Measurements from ENCODE around the gene PHYKPL. TPM values are rescaled to one million over a fixed set of nuclear protein-coding genes. Genes with fewer than 3 reads are reported as not detected.

The PHYKPL gene
- total and polyA plus RNA-seq, 2 of the 13 experiments (the other 11 are each of a cell fraction or from before 2014, with no cell fraction given) = 18.0 to 78.6 TPM

DNA sequence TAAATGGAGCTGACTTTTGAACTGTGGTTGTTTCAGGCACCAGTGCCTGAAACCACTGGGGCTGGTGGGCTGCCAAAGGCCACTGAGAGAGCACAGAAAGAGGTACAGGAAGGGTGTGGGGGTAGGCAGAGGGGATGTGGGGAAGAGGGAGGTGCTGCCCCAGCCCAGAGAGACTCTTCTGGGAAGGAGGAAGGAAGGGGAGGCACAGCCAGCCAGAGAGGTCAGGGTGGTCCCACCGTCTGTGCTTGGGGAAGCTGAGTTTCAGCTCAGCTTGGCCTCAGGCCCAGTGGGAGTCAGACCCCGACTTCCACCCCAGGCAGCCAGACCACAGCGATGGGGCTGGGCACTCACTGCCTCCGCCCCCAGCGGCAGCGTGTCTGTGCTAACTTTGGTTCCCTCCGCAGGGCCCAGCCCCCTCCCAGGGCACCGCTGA is 8.6 kb upstream of the PHYKPL start:
- no peaks in the 10 kb centered on the region for H4K20me1 ChIP-seq (ENCODE audit: insufficient read depth, low read length)
- H3K4me2 ChIP-seq (ENCODE audit: low read depth, low read length) = no peak overlapping the region
- peaks cover 32% of the 10 kb centered on the region for H3K4me1 ChIP-seq (ENCODE audit: insufficient read depth, low read length)
- no peak for FAIRE-seq
- no peak for ATAC-seq
- H3K79me2 ChIP-seq (ENCODE audit: insufficient read depth, low read length) = no peaks in the 10 kb centered on the region
- no peak overlapping the region for H3K9ac ChIP-seq (ENCODE audit: insufficient read depth, low read depth, low read length)
- H2AFZ ChIP-seq (ENCODE audit: low read length) = no peak overlapping the region
- H3K27me3 ChIP-seq (ENCODE audit: control insufficient read depth in 1 of 2, insufficient read depth in 2 of 2, low read length in 2 of 2) = peaks cover 0 to 5% of the 10 kb centered on the region in 2 experiments; a peak in 3 of 5 replicates
- TF ChIP-seq MBD4 (IDR thresholded peaks at IDR 0.05; ENCODE audit: borderline replicate concordance, low read length) = no peak
- TF ChIP-seq, protein P1, sequence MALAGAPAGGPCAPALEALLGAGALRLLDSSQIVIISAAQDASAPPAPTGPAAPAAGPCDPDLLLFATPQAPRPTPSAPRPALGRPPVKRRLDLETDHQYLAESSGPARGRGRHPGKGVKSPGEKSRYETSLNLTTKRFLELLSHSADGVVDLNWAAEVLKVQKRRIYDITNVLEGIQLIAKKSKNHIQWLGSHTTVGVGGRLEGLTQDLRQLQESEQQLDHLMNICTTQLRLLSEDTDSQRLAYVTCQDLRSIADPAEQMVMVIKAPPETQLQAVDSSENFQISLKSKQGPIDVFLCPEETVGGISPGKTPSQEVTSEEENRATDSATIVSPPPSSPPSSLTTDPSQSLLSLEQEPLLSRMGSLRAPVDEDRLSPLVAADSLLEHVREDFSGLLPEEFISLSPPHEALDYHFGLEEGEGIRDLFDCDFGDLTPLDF (CRISPR knock-in tag; IDR thresholded peaks at IDR 0.05) = no peak
- no peak for TF ChIP-seq TEAD3 (CRISPR knock-in tag; optimal IDR thresholded peaks at IDR 0.05; ENCODE audit: borderline replicate concordance)
- no peak for TF ChIP-seq ZNF891 (CRISPR knock-in tag; IDR thresholded peaks at IDR 0.05)
- no peak for TF ChIP-seq ZNF530 (CRISPR knock-in tag; IDR thresholded peaks at IDR 0.05; ENCODE audit: low read depth)
- no peak for TF ChIP-seq ZNF747 (CRISPR knock-in tag; IDR thresholded peaks at IDR 0.05; ENCODE audit: borderline replicate concordance)
- TF ChIP-seq ZMYM4 (CRISPR knock-in tag; IDR thresholded peaks at IDR 0.05) = no peak
- no peak for TF ChIP-seq RFX3 (CRISPR knock-in tag; IDR thresholded peaks at IDR 0.05)
- TF ChIP-seq MAFG (CRISPR knock-in tag; IDR thresholded peaks at IDR 0.05) = no peak
- no peak for TF ChIP-seq ARHGAP35 (CRISPR knock-in tag; IDR thresholded peaks at IDR 0.05; ENCODE audit: borderline replicate concordance)
- TF ChIP-seq ZNF251 (CRISPR knock-in tag; IDR thresholded peaks at IDR 0.05) = no peak
- no peak for TF ChIP-seq WIZ (CRISPR knock-in tag; IDR thresholded peaks at IDR 0.05)
- TF ChIP-seq SPEN (CRISPR knock-in tag; IDR thresholded peaks at IDR 0.05; ENCODE audit: low read depth) = no peak
- in situ Hi-C loops (cut with HindIII; ENCODE audit: extremely low pct_ligation_motif_present, low pct_unique_long_range_greater_than_20kb) (no loop called here), intact Hi-C loops (cut with micrococcal nuclease; ENCODE audit: unreplicated experiment) (no loop called here)
- no CpG with 5 or more reads among the region's 8 CpGs for WGBS (ENCODE audit: low lambda C conversion rate)
- no peak overlapping the region for H3K27ac ChIP-seq (ENCODE audit: extremely low read length, insufficient read depth, low read length)
- POLR2A ChIA-PET = no interaction called here
- BruUV-seq (replicated peaks) = no TSS peak
- H3K9me3 ChIP-seq (ENCODE audit: low read length) = no peaks in the 10 kb centered on the region
- DNase-seq (ENCODE audit: low spot score) = no peak
- no peaks in the 10 kb centered on the region for H3K36me3 ChIP-seq (replicated peaks in 1 of 2; ENCODE audit: control insufficient read depth in 1 of 2, insufficient read depth in 2 of 2, low read length in 2 of 2)
- CTCF ChIA-PET (ENCODE audit: low intra/inter-chr PET ratio, low total read pairs) = no interaction called here
- no peak overlapping the region for H3K4me3 ChIP-seq (replicated peaks in 1 of 3; ENCODE audit: insufficient read depth in 1 of 3, low read depth in 2 of 3, low read length in 3 of 3)
